ENCODE results near the gene LACC1. TPM values are rescaled to one million over a fixed set of nuclear protein-coding genes. Genes with fewer than 3 reads are reported as not detected.

The LACC1 gene
- total RNA-seq, 1 experiment from 2014 or later: 3.7 TPM

DNA sequence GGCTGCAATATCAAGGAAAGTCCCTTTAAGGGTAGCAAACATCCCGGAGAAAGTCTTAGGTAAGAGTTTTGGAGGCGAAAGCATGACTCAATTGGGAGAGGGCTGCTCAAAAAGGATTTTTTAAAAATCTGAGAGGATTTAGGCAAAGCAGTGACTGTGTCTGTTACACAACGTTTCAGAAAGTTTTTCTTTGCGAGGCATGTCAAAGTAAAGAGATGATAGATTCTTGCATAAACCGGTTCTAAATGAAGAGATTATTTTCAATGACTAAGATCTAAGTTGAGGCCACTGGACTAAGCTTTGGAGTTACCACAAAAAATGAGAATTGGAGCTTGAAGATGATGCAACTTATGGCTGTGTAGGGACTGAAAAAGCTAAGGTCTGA is 49.2 kb upstream of the LACC1 start:
- Histone ChIP-seq H4K5ac (ENCODE audit: insufficient read length, low read depth, low read length) (no peak overlapping the region), H2BK5ac (ENCODE audit: insufficient read length, low read length) (no peak overlapping the region), H3K27ac (ENCODE audit: insufficient read length, low read depth, low read length) (no peak overlapping the region), H4K8ac (replicated peaks; ENCODE audit: insufficient read length, low read depth, low read length) (no peak overlapping the region), H3K79me1 (ENCODE audit: insufficient read depth, low read depth, low read length, poor library complexity, severe bottlenecking) (no peaks in the 10 kb centered on the region), H4K20me1 (ENCODE audit: control insufficient read depth, insufficient read depth, insufficient read length) (no peaks in the 10 kb centered on the region), H3K27me3 (ENCODE audit: insufficient read depth, low read length) (no peaks in the 10 kb centered on the region), H3K4me1 (ENCODE audit: insufficient read depth, low read length) (no peaks in the 10 kb centered on the region), H3T11ph (ENCODE audit: low read length) (no peak overlapping the region), H3K23me2 (ENCODE audit: insufficient read length, low read depth, low read length, poor library complexity, severe bottlenecking) (no peaks in the 10 kb centered on the region), H3K4ac (ENCODE audit: low read depth, low read length) (no peak overlapping the region), H3K79me2 (ENCODE audit: insufficient read depth, low read length) (no peaks in the 10 kb centered on the region), H2BK12ac (ENCODE audit: insufficient read length, low read depth, low read length) (no peak overlapping the region), H3K14ac (ENCODE audit: insufficient read depth, low read length) (no peak overlapping the region), H2AFZ (ENCODE audit: low read length) (no peak overlapping the region), H3K56ac (ENCODE audit: insufficient read length, low read depth, low read length) (no peak overlapping the region), H2BK20ac (ENCODE audit: low read depth, low read length, poor library complexity, severe bottlenecking) (no peak overlapping the region), H3K4me2 (ENCODE audit: insufficient read depth, insufficient read length, low read length) (no peak overlapping the region), H4K91ac (ENCODE audit: insufficient read length, low read depth, low read length) (no peak overlapping the region), H3K9me3 (ENCODE audit: control insufficient read depth, low read depth, low read length) (no peaks in the 10 kb centered on the region), H2AK5ac (ENCODE audit: insufficient read length, low read length) (no peak overlapping the region), H2BK120ac (ENCODE audit: low read depth, low read length, poor library complexity, severe bottlenecking) (no peak overlapping the region), H3K18ac (ENCODE audit: insufficient read length, low read depth, low read length) (no peak overlapping the region), H3K23ac (ENCODE audit: insufficient read length, low read depth, low read length) (no peak overlapping the region), H3K9ac (ENCODE audit: extremely low read depth, insufficient read length, low read length) (no peak overlapping the region), H2BK15ac (ENCODE audit: low read depth, low read length) (no peak overlapping the region)
- Mint-ChIP-seq H3K4me1 (no peaks in the 10 kb centered on the region), H3K4me3 (no peak overlapping the region), H3K9me3 (no peaks in the 10 kb centered on the region), H3K27me3 (ENCODE audit: low read depth) (no peaks in the 10 kb centered on the region), H3K27ac (peak overlapping the region in 1 of 3 experiments; percentile 45; a peak in 1 of 7 replicates), H3K36me3 (ENCODE audit: insufficient read depth in 1 of 3, low read depth in 3 of 3) (no peaks in the 10 kb centered on the region)
- TF ChIP-seq, protein P1, sequence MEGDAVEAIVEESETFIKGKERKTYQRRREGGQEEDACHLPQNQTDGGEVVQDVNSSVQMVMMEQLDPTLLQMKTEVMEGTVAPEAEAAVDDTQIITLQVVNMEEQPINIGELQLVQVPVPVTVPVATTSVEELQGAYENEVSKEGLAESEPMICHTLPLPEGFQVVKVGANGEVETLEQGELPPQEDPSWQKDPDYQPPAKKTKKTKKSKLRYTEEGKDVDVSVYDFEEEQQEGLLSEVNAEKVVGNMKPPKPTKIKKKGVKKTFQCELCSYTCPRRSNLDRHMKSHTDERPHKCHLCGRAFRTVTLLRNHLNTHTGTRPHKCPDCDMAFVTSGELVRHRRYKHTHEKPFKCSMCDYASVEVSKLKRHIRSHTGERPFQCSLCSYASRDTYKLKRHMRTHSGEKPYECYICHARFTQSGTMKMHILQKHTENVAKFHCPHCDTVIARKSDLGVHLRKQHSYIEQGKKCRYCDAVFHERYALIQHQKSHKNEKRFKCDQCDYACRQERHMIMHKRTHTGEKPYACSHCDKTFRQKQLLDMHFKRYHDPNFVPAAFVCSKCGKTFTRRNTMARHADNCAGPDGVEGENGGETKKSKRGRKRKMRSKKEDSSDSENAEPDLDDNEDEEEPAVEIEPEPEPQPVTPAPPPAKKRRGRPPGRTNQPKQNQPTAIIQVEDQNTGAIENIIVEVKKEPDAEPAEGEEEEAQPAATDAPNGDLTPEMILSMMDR (conservative IDR thresholded peaks at IDR 0.05): no peak
- no peak for DNase-seq
- WGBS (ENCODE audit: extremely low coverage, insufficient read length, low lambda C conversion rate): no CpG with 5 or more reads among the region's 5 CpGs

Data from H9 (cell line).